Erythroblast (primary cell): ENCODE data around the gene CTNNA2.

ENCODE experiments used
- DNase-seq, 2 experiments: peaks; one replicate each; lab custom pipeline; 2025; lab: John Stamatoyannopoulos, UW
- GATA1 ChIP-seq: IDR thresholded peaks from 2 replicates; pipeline ENCODE4 v1.6.1; 2011; ENCODE audit warnings: low read depth, mild to moderate bottlenecking, control low read depth, low read length, moderate library complexity
- POLR2A ChIP-seq: IDR thresholded peaks from 2 replicates; pipeline ENCODE4 v1.6.1; 2011; ENCODE audit warnings: mild to moderate bottlenecking, low read length

The CTNNA2 gene

DNA sequence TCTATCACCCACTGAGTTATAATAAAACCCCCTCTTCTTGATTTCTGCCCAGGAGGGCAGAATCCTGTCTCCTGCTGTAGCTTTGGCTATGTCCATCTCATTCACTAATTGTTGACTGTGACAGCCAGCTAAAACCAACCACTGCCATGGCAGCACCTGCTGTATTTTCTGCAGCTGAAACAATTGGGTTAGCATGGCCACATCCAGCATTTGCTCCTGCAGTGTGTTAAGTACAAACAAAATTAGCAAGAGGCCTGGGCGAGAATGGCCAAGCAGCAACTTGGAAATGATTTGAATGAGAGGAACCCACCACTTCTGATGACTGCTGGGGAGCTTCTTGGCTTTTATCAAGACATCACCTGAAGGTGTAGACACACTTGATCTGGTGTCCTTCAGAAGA lies 881.1 kb downstream of the CTNNA2 start:
- DNase-seq, result no peak
- TF ChIP-seq GATA1 (no peak), POLR2A (no peak)

DNA sequence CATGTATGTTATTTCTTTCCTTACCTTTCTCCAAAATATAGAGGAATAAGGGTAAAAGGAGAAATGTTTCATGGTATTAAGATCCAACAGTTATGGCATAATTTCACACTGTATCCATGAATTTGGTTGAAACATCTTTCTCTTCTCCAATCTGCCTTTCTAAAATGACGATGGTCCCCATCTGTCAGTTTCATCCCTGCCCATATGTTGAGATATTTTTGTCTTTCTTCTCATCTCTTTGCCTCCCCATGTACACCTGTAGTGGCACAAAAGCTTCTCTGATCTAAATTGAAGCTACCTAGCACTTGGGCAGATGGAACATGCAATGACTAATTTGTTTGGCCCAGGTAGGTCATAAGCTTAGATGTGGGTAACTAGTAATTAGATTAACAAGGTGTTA lies 882.4 kb downstream of the CTNNA2 start:
- no peak for DNase-seq
- TF ChIP-seq GATA1 (no peak), POLR2A (no peak)

DNA sequence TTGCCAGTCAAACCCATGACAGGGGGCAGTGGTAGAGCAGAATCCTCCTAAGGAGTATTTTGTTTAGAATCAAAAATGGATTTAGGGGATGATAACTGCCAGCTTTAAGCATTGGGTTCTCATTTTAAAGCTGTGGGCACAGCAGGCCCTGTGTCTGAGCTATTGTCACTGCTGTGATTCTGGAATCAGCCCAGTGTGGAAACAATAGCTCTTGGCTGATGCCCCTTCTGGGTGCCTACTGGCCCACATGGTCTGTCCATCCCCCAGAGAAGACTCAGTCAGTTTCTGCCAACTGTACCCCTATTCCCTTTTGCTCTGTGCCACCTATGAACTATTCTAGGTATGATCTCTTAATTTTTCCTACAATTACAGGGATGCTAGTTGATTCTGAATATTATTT lies 883.4 kb downstream of the CTNNA2 start:
- no peak for TF ChIP-seq POLR2A
- TF ChIP-seq GATA1, result no peak
- no peak for DNase-seq

DNA sequence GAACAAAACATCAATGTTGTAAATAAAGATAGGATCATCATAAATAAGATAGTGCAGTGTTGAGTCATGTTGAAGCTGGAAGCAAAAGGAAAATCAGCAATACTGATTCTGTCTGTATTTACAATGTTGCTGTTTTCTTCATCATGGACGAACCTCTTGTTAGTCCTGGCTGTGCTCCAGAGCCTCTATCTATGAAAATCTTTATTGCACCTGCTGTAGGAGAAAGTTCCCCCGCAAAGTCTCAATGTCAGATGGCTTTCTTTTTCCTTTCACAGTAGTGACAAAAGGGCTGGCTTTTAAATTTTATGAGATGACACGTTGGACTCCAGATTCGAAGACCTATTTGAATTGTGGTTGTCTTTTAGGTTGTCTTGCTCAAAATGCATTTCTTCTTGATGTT lies 890.2 kb downstream of the CTNNA2 start:
- TF ChIP-seq GATA1 (no peak), POLR2A (no peak)
- DNase-seq, result no peak

DNA sequence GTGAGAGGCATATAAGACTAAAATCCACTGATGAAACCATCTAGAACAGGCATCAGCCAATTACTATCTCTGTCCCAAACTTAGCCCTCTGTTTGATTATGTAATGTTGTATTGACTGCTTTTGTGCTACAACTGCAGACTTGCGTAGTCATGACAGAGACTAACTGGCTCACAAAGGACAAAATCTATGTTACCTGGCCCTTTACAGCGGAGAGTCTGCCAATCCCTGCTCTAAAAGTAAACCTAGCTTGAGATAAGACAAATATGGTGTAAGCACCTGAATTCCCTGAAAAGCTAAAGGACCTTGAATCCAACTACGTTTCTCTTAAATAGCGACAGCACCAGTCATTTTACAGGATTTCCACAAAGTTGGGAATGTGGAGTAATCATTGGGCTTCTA lies 894.5 kb downstream of the CTNNA2 start:
- no peak for DNase-seq
- no peak for TF ChIP-seq GATA1
- TF ChIP-seq POLR2A, result no peak

DNA sequence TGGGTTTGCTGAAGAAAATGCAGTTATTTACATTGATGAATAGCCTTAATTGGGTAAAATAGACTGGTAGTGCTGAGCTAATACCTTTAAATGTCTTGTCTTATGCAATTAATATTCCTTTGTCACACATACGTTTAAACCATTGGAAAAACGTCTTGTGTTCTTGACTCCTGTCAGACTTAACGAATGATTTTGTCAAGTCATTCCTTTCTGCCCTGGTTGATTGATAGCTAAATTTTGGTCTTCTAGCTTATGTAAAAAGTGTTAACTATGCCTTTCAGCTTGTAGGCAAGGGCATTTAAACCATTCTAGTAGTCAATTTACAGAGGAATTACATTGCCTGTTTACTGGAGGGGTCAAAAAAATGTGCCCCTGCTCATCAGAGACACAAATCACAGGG lies 897.5 kb downstream of the CTNNA2 start:
- no peak for DNase-seq
- no peak for TF ChIP-seq GATA1
- TF ChIP-seq POLR2A, result no peak

DNA sequence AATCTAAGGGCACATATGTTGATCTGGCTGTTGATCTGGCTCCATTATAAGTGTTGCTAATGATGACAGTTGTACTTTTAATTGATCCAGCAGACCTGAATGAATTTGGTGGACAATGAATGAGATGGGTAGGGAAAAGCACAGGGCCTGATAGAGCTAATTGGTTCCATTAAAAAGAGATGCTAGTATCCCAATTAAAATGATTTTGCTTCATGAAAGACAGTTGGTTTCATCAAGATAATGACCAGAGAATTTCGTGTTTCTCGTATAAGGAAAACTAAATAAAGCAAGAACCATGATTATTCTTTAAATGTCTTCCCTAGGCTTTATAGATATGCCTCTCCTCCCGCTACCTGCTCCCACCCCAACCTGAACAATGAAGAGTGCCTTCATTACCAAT lies 900.3 kb downstream of the CTNNA2 start:
- TF ChIP-seq GATA1 (no peak), POLR2A (no peak)
- DNase-seq, result no peak

DNA sequence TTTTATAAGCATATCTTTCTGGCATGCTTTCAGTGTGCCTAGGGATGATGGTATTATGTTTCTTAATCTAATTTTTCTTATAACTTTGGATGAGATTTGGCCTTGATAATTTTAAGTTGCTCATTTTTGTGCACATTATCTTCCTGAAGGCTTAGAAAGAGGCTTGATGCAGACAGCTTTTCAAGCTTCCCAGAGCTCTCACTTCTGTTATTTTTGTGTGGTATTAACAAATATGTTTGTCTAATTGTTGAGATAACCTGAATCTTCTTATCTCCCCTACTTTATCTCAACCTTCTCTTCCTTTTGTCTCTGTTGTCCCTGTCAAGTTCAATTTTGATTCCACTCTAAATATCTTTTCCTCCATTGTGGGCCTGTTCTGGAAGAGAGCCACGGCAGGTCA lies 904.9 kb downstream of the CTNNA2 start:
- TF ChIP-seq GATA1 (no peak), POLR2A (no peak)
- no peak for DNase-seq

DNA sequence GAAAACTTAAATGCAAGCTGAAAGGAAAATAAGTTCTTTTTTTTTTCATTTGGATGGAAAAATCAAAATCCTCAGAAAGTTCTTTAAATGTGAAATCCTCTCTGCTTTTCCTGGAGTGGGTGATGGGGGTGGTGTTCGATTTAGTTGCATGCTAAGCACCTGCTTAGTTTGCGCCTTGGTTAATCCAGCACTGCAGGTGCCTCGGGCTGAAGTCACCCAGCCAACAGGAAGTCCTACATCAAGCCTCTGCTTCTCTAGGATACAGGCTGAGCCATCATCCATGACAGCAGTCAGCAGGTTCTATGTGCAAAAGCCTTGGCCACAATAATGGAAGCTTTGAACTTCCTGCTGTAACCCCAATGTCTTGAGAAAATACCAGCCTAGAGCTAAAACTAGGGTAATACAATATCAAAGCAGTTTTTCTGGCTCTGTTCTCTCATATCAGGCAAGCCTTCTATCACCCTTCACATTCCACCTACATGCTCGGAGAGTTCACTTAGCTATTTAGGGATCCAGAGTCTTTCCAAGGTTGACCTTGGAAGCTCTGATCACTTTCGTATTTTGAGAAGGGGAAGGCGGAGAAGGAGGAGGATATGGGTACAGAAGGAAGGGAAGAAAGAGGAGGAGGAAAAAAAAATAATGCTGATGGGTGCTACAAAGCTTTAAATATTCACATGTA lies 907.8 kb downstream of the CTNNA2 start:
- TF ChIP-seq POLR2A, result no peak
- TF ChIP-seq GATA1, result no peak
- no peak for DNase-seq

DNA sequence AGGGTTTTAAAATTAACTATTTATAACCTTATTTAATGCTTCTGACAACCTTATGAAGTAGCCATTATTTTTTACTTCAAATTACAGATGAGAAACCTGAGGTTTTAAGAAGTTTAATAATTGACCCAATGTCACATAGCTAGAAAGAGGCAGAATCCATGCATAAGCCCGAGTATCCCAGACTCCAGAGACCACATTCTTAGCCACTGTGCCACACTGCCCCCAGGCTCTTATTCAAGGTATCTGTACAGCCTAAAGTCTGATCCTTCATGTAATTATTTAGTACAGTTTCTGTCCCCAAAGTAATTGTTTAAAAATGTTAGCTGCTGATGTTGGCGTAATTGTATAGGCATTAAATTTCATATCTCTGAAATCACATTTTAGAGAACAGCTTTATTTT lies 916.4 kb downstream of the CTNNA2 start:
- no peak for TF ChIP-seq GATA1
- no peak for DNase-seq

DNA sequence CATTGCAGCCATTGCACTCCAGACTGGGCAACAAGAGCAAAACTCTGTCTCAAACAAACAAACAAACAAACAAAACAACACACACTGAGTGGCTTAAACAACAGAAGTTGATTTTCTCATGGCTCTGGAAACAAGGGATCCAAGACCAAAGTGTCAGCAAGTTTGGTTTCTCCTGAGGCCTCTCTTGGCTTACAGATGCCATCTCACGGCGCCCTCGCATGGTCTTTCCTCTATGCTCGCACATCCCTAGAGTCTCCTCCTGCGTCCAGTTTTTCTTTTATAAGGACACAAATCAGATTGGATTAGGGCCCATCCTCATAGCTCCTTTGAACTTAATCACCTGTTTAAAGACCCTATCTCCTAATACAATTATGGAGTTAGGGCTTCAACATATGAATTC lies 925.1 kb downstream of the CTNNA2 start:
- no peak for DNase-seq
- TF ChIP-seq POLR2A, result no peak
- no peak for TF ChIP-seq GATA1

DNA sequence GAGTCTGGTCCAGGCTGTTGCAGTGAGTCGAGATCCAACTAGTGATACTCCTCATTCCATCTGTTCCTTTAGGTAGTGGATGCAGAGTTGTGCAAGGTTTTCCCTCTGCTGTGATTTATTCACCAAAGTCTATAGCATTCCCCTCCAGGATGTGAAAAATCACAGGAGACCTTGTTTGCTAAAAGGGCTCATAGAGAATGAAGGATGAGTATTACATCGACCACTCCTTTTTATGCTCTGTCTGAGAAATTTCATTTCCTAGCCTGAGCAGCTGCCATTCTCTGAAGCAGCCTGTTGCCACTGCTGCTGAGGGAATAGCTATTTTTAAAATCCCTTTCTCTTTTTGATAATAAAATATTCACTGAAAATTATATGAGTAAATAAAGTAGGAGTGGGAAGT lies 925.8 kb downstream of the CTNNA2 start:
- TF ChIP-seq GATA1 (no peak), POLR2A (no peak)
- DNase-seq, result no peak

DNA sequence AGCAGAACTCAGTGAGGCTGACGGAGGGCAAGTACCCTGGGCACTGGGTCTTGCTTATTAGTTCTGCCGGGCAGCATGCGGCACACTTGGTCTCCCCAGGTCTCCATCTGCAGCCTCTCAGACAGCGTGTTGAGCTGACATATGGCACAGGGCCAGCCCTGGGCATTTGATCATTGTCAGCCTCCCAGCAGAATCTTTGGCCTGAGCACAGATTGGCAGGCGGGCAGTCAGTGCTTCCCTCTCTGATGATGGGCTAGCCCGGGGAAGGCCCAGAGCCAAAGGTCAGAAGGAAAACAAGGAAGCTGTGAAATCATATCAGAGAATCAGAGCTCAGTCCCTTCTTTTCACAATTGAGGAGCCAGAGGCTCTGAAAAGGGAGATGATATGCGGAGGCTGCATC lies 941.8 kb downstream of the CTNNA2 start:
- no peak for DNase-seq
- TF ChIP-seq GATA1, result no peak
- TF ChIP-seq POLR2A, result no peak

DNA sequence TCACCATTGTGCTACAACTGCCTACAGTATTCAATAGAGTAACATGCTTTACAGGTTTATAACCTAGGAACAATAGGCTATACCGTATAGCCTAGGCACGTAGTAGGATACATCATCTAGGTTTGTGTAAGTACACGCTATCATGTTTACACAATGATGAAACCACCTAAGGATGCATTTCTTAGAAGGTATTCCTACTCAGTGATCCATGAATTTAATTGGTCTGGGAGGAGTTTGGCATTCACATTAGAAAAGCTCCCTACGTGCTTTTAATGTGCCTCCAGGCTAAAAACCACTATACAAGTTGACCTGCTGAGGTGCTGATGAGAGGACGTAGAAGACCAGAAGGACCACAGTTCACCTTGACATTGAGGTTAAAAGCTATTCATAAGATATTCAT lies 946.2 kb downstream of the CTNNA2 start:
- no peak for TF ChIP-seq GATA1
- no peak for TF ChIP-seq POLR2A

DNA sequence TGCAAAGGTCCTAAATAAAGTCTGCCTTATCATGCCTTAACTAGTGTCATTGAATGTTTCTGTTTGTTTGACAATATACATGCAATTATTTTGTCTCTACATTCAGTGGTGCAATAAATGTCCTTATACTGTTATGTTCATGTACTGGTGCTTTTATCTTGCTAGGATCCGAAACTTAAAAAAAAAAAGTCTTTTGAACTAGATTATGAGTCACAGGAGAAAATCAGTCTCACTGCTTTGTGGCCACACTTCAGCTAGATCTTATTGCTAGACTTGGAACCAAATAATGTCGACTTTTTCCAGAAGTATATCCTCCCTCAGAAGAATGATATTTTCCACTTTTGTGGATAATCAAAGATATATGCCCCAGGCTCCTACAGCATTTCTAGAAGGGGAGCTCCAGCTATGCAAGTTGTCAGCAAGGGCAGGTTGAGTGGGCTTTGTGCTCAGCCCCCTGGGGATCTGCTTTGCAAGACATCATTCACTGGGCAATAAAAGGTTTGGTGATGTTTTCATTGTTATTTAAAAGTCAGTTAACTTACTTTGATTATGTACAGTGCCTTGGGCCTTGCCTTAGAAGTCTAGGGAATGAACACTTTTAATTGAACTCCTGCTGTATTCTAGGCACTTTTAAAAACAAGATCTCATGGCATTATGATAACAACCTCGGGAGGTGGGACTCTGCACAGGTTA lies 948.8 kb downstream of the CTNNA2 start:
- no peak for TF ChIP-seq POLR2A
- TF ChIP-seq GATA1, result no peak
- no peak for DNase-seq

More for the DNA sequence above, 946.2 kb downstream of the CTNNA2 start:
- DNase-seq, result no peak
